HG02870 (cell line): Measurements from ENCODE around the gene SUN5.

ENCODE experiments used
- ATAC-seq: cut with Tn5 transposase; IDR thresholded peaks from one replicate; pipeline ENCODE4 v1.9.1; 2021; ENCODE audit warnings: mild to moderate bottlenecking, moderate library complexity; ENCODE audit not compliant: unreplicated experiment

Gene SUN5

GRCh38 chr20:33026779-33027759 lies 22.8 kb upstream of the SUN5 start:
- ATAC-seq: no peak

GRCh38 chr20:33026072-33026778 lies 22.0 kb upstream of the SUN5 start:
- ATAC-seq: no peak

GRCh38 chr20:33025318-33025876 lies 21.2 kb upstream of the SUN5 start:
- ATAC-seq: no peak

GRCh38 chr20:33024609-33025317 lies 20.5 kb upstream of the SUN5 start:
- ATAC-seq: no peak

GRCh38 chr20:33024243-33024560 lies 20.0 kb upstream of the SUN5 start:
- no peak for ATAC-seq

GRCh38 chr20:33023439-33024242 lies 19.4 kb upstream of the SUN5 start:
- no peak for ATAC-seq

GRCh38 chr20:33022694-33023438 lies 18.6 kb upstream of the SUN5 start:
- ATAC-seq: no peak

- ATAC-seq: no peak
Measured at GRCh38 chr20:33022289-33022688, 18.1 kb upstream of the SUN5 start.

GRCh38 chr20:33021879-33022278 lies 17.6 kb upstream of the SUN5 start:
- ATAC-seq: no peak

- no peak for ATAC-seq
Measured at GRCh38 chr20:33020278-33021161, 16.3 kb upstream of the SUN5 start.

GRCh38 chr20:33019465-33020277 lies 15.4 kb upstream of the SUN5 start:
- ATAC-seq: no peak

GRCh38 chr20:33018169-33018931 lies 14.1 kb upstream of the SUN5 start:
- no peak for ATAC-seq

GRCh38 chr20:33017542-33017941 lies 13.3 kb upstream of the SUN5 start:
- ATAC-seq: no peak

GRCh38 chr20:33016581-33017109 lies 12.4 kb upstream of the SUN5 start:
- ATAC-seq: no peak

GRCh38 chr20:33015700-33016580 lies 11.7 kb upstream of the SUN5 start:
- no peak for ATAC-seq

- no peak for ATAC-seq
Measured at GRCh38 chr20:33015114-33015484, 10.9 kb upstream of the SUN5 start.
